Osteocyte (in vitro differentiated cells): ENCODE measurements around the gene COQ6. TPM values are rescaled to one million over a fixed set of nuclear protein-coding genes. Genes with fewer than 3 reads are reported as not detected.
A peak's percentile ranks its signal among the peaks of the same experiment; 100 is the strongest.
"Not testable (repeated sequence)": the region's sequence is repeated elsewhere in the genome, so short reads cannot be mapped to it uniquely, and the experiment has no call there.

Experiments
- DNase-seq: peaks from one replicate; pipeline ENCODE4 v3.0.0; 2021; ENCODE audit warnings: mixed read lengths; ENCODE audit not compliant: unreplicated experiment; ENCODE audit errors: extremely low spot score
- H3K27ac Mint-ChIP-seq: one replicate; pipeline ENCODE4 v1.8.0; 2021; ENCODE audit warnings: mild to moderate bottlenecking, mixed read lengths; ENCODE audit not compliant: unreplicated experiment
- H3K27me3 Mint-ChIP-seq: one replicate; pipeline ENCODE4 v1.8.0; 2021; ENCODE audit warnings: mixed read lengths; ENCODE audit not compliant: unreplicated experiment
- H3K36me3 Mint-ChIP-seq: one replicate; pipeline ENCODE4 v1.8.0; 2021; ENCODE audit warnings: mixed read lengths; ENCODE audit not compliant: unreplicated experiment
- H3K4me1 Mint-ChIP-seq: one replicate; pipeline ENCODE4 v1.8.0; 2021; ENCODE audit warnings: mixed read lengths; ENCODE audit not compliant: unreplicated experiment
- H3K4me3 Mint-ChIP-seq: one replicate; pipeline ENCODE4 v1.8.0; 2021; ENCODE audit warnings: mild to moderate bottlenecking, moderate library complexity, mixed read lengths; ENCODE audit not compliant: unreplicated experiment
- H3K9me3 Mint-ChIP-seq: one replicate; pipeline ENCODE4 v1.8.0; 2021; ENCODE audit warnings: mixed read lengths; ENCODE audit not compliant: unreplicated experiment
- total RNA-seq: library from RNA; stranded (reverse); gene quantifications from 2 replicates; pipeline ENCODE4 v1.2.1, GENCODE V29; 2021
- TF ChIP-seq, protein P1 (sequence below): fragments of 200-600 bp; sonication (generic); IDR thresholded peaks from 2 replicates; pipeline ENCODE4 v1.5.0; 2021; ENCODE audit warnings: antibody characterized with exemption, mild to moderate bottlenecking, moderate library complexity

Gene COQ6
- total RNA-seq, 1 donor from 2014 or later, result 24.0 TPM

GRCh38 chr14:73976125-73976524 lies 26.0 kb downstream of the COQ6 start:
- H3K27ac Mint-ChIP-seq, result no peak overlapping the region
- TF ChIP-seq, protein P1, sequence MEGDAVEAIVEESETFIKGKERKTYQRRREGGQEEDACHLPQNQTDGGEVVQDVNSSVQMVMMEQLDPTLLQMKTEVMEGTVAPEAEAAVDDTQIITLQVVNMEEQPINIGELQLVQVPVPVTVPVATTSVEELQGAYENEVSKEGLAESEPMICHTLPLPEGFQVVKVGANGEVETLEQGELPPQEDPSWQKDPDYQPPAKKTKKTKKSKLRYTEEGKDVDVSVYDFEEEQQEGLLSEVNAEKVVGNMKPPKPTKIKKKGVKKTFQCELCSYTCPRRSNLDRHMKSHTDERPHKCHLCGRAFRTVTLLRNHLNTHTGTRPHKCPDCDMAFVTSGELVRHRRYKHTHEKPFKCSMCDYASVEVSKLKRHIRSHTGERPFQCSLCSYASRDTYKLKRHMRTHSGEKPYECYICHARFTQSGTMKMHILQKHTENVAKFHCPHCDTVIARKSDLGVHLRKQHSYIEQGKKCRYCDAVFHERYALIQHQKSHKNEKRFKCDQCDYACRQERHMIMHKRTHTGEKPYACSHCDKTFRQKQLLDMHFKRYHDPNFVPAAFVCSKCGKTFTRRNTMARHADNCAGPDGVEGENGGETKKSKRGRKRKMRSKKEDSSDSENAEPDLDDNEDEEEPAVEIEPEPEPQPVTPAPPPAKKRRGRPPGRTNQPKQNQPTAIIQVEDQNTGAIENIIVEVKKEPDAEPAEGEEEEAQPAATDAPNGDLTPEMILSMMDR, result no peak
- no peak overlapping the region for H3K4me3 Mint-ChIP-seq
- peaks cover 16% of the 10 kb centered on the region for H3K36me3 Mint-ChIP-seq
- no peaks in the 10 kb centered on the region for H3K27me3 Mint-ChIP-seq
- H3K9me3 Mint-ChIP-seq, result no peaks in the 10 kb centered on the region
- DNase-seq, result no peak
- peaks cover 12% of the 10 kb centered on the region for H3K4me1 Mint-ChIP-seq

- DNase-seq, result no peak
- Mint-ChIP-seq H3K27ac (peak overlapping the region; percentile 70), H3K36me3 (peaks cover 10% of the 10 kb centered on the region), H3K9me3 (no peaks in the 10 kb centered on the region), H3K4me1 (peaks cover 12% of the 10 kb centered on the region), H3K4me3 (no peak overlapping the region), H3K27me3 (no peaks in the 10 kb centered on the region)
- TF ChIP-seq, protein P1, result no peak
Measured at GRCh38 chr14:73977896-73978295, 27.8 kb downstream of the COQ6 start.

GRCh38 chr14:73988065-73988464 lies 38.0 kb downstream of the COQ6 start:
- DNase-seq, result no peak
- H3K4me1 Mint-ChIP-seq, result no peaks in the 10 kb centered on the region
- H3K4me3 Mint-ChIP-seq, result no peak overlapping the region
- no peaks in the 10 kb centered on the region for H3K9me3 Mint-ChIP-seq
- peaks cover 17% of the 10 kb centered on the region for H3K36me3 Mint-ChIP-seq
- TF ChIP-seq, protein P1, result no peak
- no peaks in the 10 kb centered on the region for H3K27me3 Mint-ChIP-seq
- no peak overlapping the region for H3K27ac Mint-ChIP-seq

DNA sequence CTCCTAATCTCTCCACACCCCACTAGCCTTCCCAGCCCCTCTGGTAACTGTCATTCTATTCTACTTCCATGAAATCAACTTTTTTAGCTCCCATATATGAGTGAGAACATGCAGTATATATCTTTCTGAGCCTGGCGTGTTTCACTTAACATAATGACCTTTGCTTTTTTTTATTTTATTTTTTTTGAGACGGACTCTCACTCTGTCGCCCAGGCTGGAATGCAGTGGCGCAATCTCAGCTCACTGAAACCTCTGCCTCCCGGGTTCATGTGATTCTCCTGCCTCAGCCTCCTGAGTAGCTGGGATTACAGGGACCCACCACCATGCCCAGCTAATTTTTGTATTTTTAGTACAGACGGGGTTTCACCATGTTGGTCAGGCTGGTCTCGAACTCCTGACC lies 38.6 kb downstream of the COQ6 start:
- H3K4me3 Mint-ChIP-seq, H3K9me3 Mint-ChIP-seq, H3K27me3 Mint-ChIP-seq, H3K4me1 Mint-ChIP-seq, DNase-seq, H3K27ac Mint-ChIP-seq: not testable (repeated sequence)
- H3K36me3 Mint-ChIP-seq, result peaks cover 17% of the 10 kb centered on the region

DNA sequence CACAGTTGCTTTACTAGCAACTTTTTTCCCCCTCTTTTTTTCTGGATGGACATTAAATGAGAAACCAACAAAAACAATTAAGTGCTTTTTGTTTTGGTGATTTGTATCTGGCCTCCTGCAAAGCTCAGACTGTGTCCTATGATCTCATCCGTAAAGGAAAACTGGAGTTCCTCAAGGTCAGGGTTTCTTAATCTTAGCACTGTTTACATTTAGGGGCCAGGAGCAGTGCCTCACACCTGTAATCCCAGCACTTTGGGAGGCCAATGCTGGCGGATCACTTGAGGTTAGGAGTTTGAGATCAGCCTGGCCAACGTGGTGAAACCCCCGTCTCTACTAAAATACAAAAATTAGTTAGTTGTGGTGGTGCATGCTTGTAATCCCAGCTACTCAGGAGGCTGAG lies 41.0 kb downstream of the COQ6 start:
- TF ChIP-seq, protein P1, result no peak
- no peak for DNase-seq
- Mint-ChIP-seq H3K4me3 (no peak overlapping the region), H3K27me3 (no peaks in the 10 kb centered on the region), H3K9me3 (no peaks in the 10 kb centered on the region), H3K4me1 (no peaks in the 10 kb centered on the region), H3K36me3 (peaks cover 16% of the 10 kb centered on the region), H3K27ac (no peak overlapping the region)

- H3K4me1 Mint-ChIP-seq, H3K9me3 Mint-ChIP-seq, H3K4me3 Mint-ChIP-seq, H3K27me3 Mint-ChIP-seq, DNase-seq, H3K27ac Mint-ChIP-seq: not testable (repeated sequence)
- peaks cover 13% of the 10 kb centered on the region for H3K36me3 Mint-ChIP-seq
Measured at GRCh38 chr14:73994926-73995325, 44.8 kb downstream of the COQ6 start.
